Large intestine (tissue), 3 donors: Measurements from ENCODE around the gene OCA2. TPM values are rescaled to one million over a fixed set of nuclear protein-coding genes. Genes with fewer than 3 reads are reported as not detected.

Experiments
- DNase-seq, 2 donors: peaks; one replicate each; pipeline versions ENCODE4 v3.0.0 to v3.0.0-alpha.2; 2013
- H3K27ac ChIP-seq: one replicate; pipeline ENCODE4 v1.5.1; 2013; ENCODE audit warnings: low read length
- H3K27me3 ChIP-seq: 2 replicates; pipeline ENCODE4 v1.6.1; 2013; ENCODE audit warnings: low read length; ENCODE audit not compliant: control insufficient read depth, insufficient read depth
- H3K36me3 ChIP-seq: 2 replicates; pipeline ENCODE4 v1.6.1; 2013; ENCODE audit warnings: low read length; ENCODE audit not compliant: control insufficient read depth, insufficient read depth
- H3K4me1 ChIP-seq: one replicate; pipeline ENCODE4 v1.6.1; 2013; ENCODE audit warnings: low read length; ENCODE audit not compliant: control insufficient read depth, insufficient read depth
- H3K4me3 ChIP-seq: one replicate; pipeline ENCODE4 v1.5.1; 2013; ENCODE audit warnings: low read length
- H3K9me3 ChIP-seq: one replicate; pipeline ENCODE4 v1.6.1; 2013; ENCODE audit warnings: mild to moderate bottlenecking, low read depth, low read length, moderate library complexity; ENCODE audit not compliant: control insufficient read depth
- WGBS: methylation state at CpG from one replicate; pipeline ENCODE4 v1.1.5; 2013; ENCODE audit warnings: low lambda C conversion rate; ENCODE audit not compliant: insufficient coverage; 5-methylcytosine and 5-hydroxymethylcytosine counted together
- polyA plus RNA-seq: library from polyadenylated mRNA; unstranded; fragments of 120-200 nt; gene quantifications from one replicate; pipeline ENCODE4 v1.2.1, GENCODE V29; 2013

The OCA2 gene
- polyA plus RNA-seq, 1 donor = 6.5 TPM

- Histone ChIP-seq H3K36me3 (no peaks in the 10 kb centered on the region), H3K4me3 (no peak overlapping the region), H3K4me1 (no peaks in the 10 kb centered on the region), H3K9me3 (peaks cover 20% of the 10 kb centered on the region), H3K27ac (no peak overlapping the region), H3K27me3 (no peaks in the 10 kb centered on the region)
- no CpG with 5 or more reads among the region's 30 CpGs for WGBS
- no peak for DNase-seq
Measured at GRCh38 chr15:27804569-27805260, 294.4 kb downstream of the OCA2 start.

GRCh38 chr15:27798807-27799206, 300.3 kb downstream of the OCA2 start:
- H3K4me1 ChIP-seq = no peaks in the 10 kb centered on the region
- DNase-seq = no peak
- no peaks in the 10 kb centered on the region for H3K36me3 ChIP-seq
- no peaks in the 10 kb centered on the region for H3K27me3 ChIP-seq
- H3K9me3 ChIP-seq = no peaks in the 10 kb centered on the region
- no peak overlapping the region for H3K27ac ChIP-seq
- no CpG with 5 or more reads among the region's 5 CpGs for WGBS
- H3K4me3 ChIP-seq = no peak overlapping the region

- H3K4me3 ChIP-seq = no peak overlapping the region
- no peak overlapping the region for H3K27ac ChIP-seq
- H3K27me3 ChIP-seq = no peaks in the 10 kb centered on the region
- DNase-seq = no peak
- H3K4me1 ChIP-seq = no peaks in the 10 kb centered on the region
- WGBS = 42% methylated on average over 3 of the region's 8 CpGs
- H3K9me3 ChIP-seq = no peaks in the 10 kb centered on the region
- H3K36me3 ChIP-seq = no peaks in the 10 kb centered on the region
Measured at GRCh38 chr15:27797765-27798164, 301.4 kb downstream of the OCA2 start.

- H3K9me3 ChIP-seq = no peaks in the 10 kb centered on the region
- WGBS = no CpG with 5 or more reads among the region's 17 CpGs
- no peaks in the 10 kb centered on the region for H3K4me1 ChIP-seq
- no peak for DNase-seq
- H3K27me3 ChIP-seq = no peaks in the 10 kb centered on the region
- no peak overlapping the region for H3K4me3 ChIP-seq
- H3K27ac ChIP-seq = no peak overlapping the region
- no peaks in the 10 kb centered on the region for H3K36me3 ChIP-seq
Measured at GRCh38 chr15:27796405-27797320, 302.5 kb downstream of the OCA2 start.

- Histone ChIP-seq H3K4me1 (no peaks in the 10 kb centered on the region), H3K9me3 (no peaks in the 10 kb centered on the region), H3K27ac (no peak overlapping the region), H3K36me3 (no peaks in the 10 kb centered on the region), H3K4me3 (no peak overlapping the region), H3K27me3 (no peaks in the 10 kb centered on the region)
- no peak for DNase-seq
- no CpG with 5 or more reads among the region's 10 CpGs for WGBS
Measured at GRCh38 chr15:27792756-27793264, 306.3 kb downstream of the OCA2 start.

- H3K27me3 ChIP-seq = no peaks in the 10 kb centered on the region
- no peak overlapping the region for H3K27ac ChIP-seq
- no peaks in the 10 kb centered on the region for H3K9me3 ChIP-seq
- DNase-seq = no peak
- no peaks in the 10 kb centered on the region for H3K4me1 ChIP-seq
- WGBS = no CpG with 5 or more reads among the region's 1 CpG
- H3K36me3 ChIP-seq = no peaks in the 10 kb centered on the region
- H3K4me3 ChIP-seq = no peak overlapping the region
Measured at GRCh38 chr15:27790270-27790669, 308.8 kb downstream of the OCA2 start.

GRCh38 chr15:27787931-27788330, 311.2 kb downstream of the OCA2 start:
- Histone ChIP-seq H3K4me1 (no peaks in the 10 kb centered on the region), H3K27me3 (no peaks in the 10 kb centered on the region), H3K27ac (no peak overlapping the region), H3K9me3 (no peaks in the 10 kb centered on the region), H3K4me3 (no peak overlapping the region), H3K36me3 (no peaks in the 10 kb centered on the region)
- DNase-seq = no peak
- no CpG with 5 or more reads among the region's 1 CpG for WGBS

- no peak for DNase-seq
- WGBS = 33% methylated on average over 3 of the region's 6 CpGs
- Histone ChIP-seq H3K9me3 (no peaks in the 10 kb centered on the region), H3K36me3 (no peaks in the 10 kb centered on the region), H3K27ac (no peak overlapping the region), H3K4me3 (no peak overlapping the region), H3K4me1 (no peaks in the 10 kb centered on the region), H3K27me3 (no peaks in the 10 kb centered on the region)
Measured at GRCh38 chr15:27784107-27784506, 315.0 kb downstream of the OCA2 start.

- no CpG with 5 or more reads among the region's 3 CpGs for WGBS
- no peaks in the 10 kb centered on the region for H3K4me1 ChIP-seq
- no peaks in the 10 kb centered on the region for H3K36me3 ChIP-seq
- H3K9me3 ChIP-seq = no peaks in the 10 kb centered on the region
- H3K27me3 ChIP-seq = no peaks in the 10 kb centered on the region
- DNase-seq = no peak
- H3K27ac ChIP-seq = no peak overlapping the region
- H3K4me3 ChIP-seq = no peak overlapping the region
Measured at GRCh38 chr15:27783678-27784077, 315.4 kb downstream of the OCA2 start.

GRCh38 chr15:27782125-27782524, 317.0 kb downstream of the OCA2 start:
- DNase-seq = no peak
- WGBS = 67% methylated on average over 1 of the region's 2 CpGs
- Histone ChIP-seq H3K27ac (no peak overlapping the region), H3K9me3 (no peaks in the 10 kb centered on the region), H3K4me3 (no peak overlapping the region), H3K27me3 (no peaks in the 10 kb centered on the region), H3K4me1 (no peaks in the 10 kb centered on the region), H3K36me3 (no peaks in the 10 kb centered on the region)
